NB4 (cell line): ENCODE measurements around the gene CEMIP2.

Source experiments
- DNase-seq: peaks from one replicate; pipeline ENCODE4 v3.0.0; 2010; ENCODE audit warnings: low read depth
- H3K4me3 ChIP-seq: one replicate; pipeline ENCODE4 v1.5.1; 2011; ENCODE audit warnings: mild to moderate bottlenecking, low read depth, low read length, moderate library complexity
- CTCF ChIP-seq: IDR thresholded peaks from one replicate; pipeline ENCODE4 v1.5.1; 2012; ENCODE audit warnings: low read depth, low read length
- MAX ChIP-seq: IDR thresholded peaks from 2 replicates; pipeline ENCODE4 v1.6.1; 2011; ENCODE audit warnings: low read depth, low read length
- MYC ChIP-seq: IDR thresholded peaks from 2 replicates; pipeline ENCODE4 v1.6.1; 2011; ENCODE audit warnings: low read depth, low read length
- POLR2A ChIP-seq: IDR thresholded peaks from 2 replicates; pipeline ENCODE4 v1.6.1; 2011; ENCODE audit warnings: mild to moderate bottlenecking; ENCODE audit not compliant: insufficient read length; ENCODE audit errors: extremely low read depth

Gene CEMIP2

GRCh38 chr9:71690063-71690688 is 78.1 kb downstream of the CEMIP2 start:
- TF ChIP-seq MAX (no peak), MYC (no peak), POLR2A (no peak), CTCF (no peak)
- H3K4me3 ChIP-seq = no peak overlapping the region
- DNase-seq = no peak

GRCh38 chr9:71687676-71688075 is 80.6 kb downstream of the CEMIP2 start:
- TF ChIP-seq CTCF = no peak
- TF ChIP-seq POLR2A = no peak
- TF ChIP-seq MYC = no peak
- TF ChIP-seq MAX = no peak
- no peak for DNase-seq
- no peak overlapping the region for H3K4me3 ChIP-seq

DNA sequence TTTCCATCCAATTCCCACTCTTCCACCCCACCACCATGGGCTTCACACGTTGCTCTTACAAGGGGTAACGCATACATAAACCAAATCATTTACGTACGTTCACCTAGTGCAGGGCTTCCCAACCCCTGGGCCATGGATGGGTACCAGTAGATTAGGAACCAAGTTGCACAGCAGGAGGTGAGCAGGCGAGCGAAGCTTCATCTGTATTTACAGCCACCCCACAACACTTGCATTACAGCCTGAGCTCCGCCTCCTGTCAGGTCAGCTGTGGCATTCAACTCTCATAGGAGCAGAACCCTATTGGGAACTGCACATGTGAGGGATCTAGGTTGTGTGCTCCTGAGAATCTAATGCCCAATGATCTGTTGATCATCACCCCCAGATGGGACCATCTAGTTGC is 82.3 kb downstream of the CEMIP2 start:
- no peak overlapping the region for H3K4me3 ChIP-seq
- no peak for TF ChIP-seq POLR2A
- no peak for TF ChIP-seq CTCF
- TF ChIP-seq MYC = no peak
- TF ChIP-seq MAX = no peak
- no peak for DNase-seq

- DNase-seq = peak; percentile 21
- TF ChIP-seq CTCF (no peak), MAX (no peak), MYC (no peak), POLR2A (no peak)
- H3K4me3 ChIP-seq = no peak overlapping the region
Observed at GRCh38 chr9:71685394-71685793, 82.9 kb downstream of the CEMIP2 start.

DNA sequence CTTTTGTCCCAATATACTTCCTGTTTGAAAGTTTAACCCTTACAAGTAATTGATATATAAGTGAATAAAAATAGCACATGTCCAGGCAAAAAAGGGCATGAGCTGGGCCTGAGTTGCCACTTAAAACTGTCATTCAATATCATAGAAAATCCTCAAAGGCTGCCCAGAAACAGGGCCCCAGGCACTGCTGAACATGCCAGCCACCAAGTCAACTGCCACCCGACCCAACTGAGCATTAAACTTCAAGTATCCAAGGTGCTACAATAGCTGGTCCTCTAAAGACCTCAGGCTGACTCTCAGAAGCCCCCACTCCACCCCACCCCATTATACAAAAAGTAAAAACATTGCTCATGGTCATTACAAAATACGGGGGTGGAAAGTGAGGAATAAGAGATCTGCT is 83.7 kb downstream of the CEMIP2 start:
- TF ChIP-seq MYC (no peak), POLR2A (no peak), CTCF (no peak), MAX (no peak)
- DNase-seq = no peak
- H3K4me3 ChIP-seq = no peak overlapping the region
